Psoas muscle (tissue), 8 donors: ENCODE data around the gene VSIR. TPM values are rescaled to one million over a fixed set of nuclear protein-coding genes. Genes with fewer than 3 reads are reported as not detected.

Source experiments
- ATAC-seq, 4 donors: fragments of 200-7000 bp; cut with Tn5 transposase; one replicate each; pipeline ENCODE4 v1.9.1; 2020; ENCODE audit warnings: moderate library complexity in 3 of 4, mild to moderate bottlenecking in 2 of 4
- DNase-seq, 2 donors: peaks; one replicate each; pipeline ENCODE4 v3.0.0-alpha.2; 2020
- H3K27ac ChIP-seq: fragments of 200-600 bp; one replicate; pipeline ENCODE4 v1.8.0; 2022
- H3K27me3 ChIP-seq, 3 donors: fragments of 200-600 bp in 1 of 3; one replicate each; pipeline versions ENCODE4 v1.6.1 to v1.8.0; 2013 to 2022; ENCODE audit warnings: low read length in 2 of 3, mild to moderate bottlenecking in 2 of 3, moderate library complexity in 1 of 3; ENCODE audit not compliant: insufficient read depth in 3 of 3
- H3K36me3 ChIP-seq, 2 donors: fragments of 200-600 bp in 1 of 2; one replicate each; pipeline versions ENCODE4 v1.6.1 to v1.8.0; 2013 to 2022; ENCODE audit warnings: low read depth in 1 of 2, mild to moderate bottlenecking in 1 of 2, moderate library complexity in 1 of 2; ENCODE audit not compliant: insufficient read depth in 1 of 2
- H3K4me1 ChIP-seq: fragments of 200-600 bp; one replicate; pipeline ENCODE4 v1.8.0; 2022
- H3K4me3 ChIP-seq: fragments of 200-600 bp; one replicate; pipeline ENCODE4 v1.8.0; 2022; ENCODE audit warnings: mild to moderate bottlenecking
- H3K9me3 ChIP-seq: fragments of 200-600 bp; one replicate; pipeline ENCODE4 v1.8.0; 2022
- CTCF ChIP-seq: fragments of 200-600 bp; IDR thresholded peaks from one replicate; pipeline ENCODE4 v1.8.0; 2022; ENCODE audit warnings: antibody characterized with exemption
- WGBS, 3 donors: extraction: QIAGEN DNeasy Blood & Tissue Kit; methylation state at CpG; one replicate each; pipeline versions ENCODE4 v1.1.6 to v1.1.7; 2013; 5-methylcytosine and 5-hydroxymethylcytosine counted together
- intact Hi-C, 2 donors: fragments of 100-400 bp; cut with DNase I; formaldehyde crosslinking; loops; one replicate each; pipeline versions ENCODE4 v1.11.0 to v1.14.2; 2022
- polyA plus RNA-seq, 3 donors: library from polyadenylated mRNA; stranded (reverse); fragments of 200-250 nt; gene quantifications; one replicate each; pipeline ENCODE4 v1.2.3, GENCODE V29; 2013
- total RNA-seq, 4 donors: library from RNA; stranded (reverse); fragmentation: NEBNext Ultra II Directional in 2 of 4; extraction: Animal tissue kit (Norgen Biotek cat#: 25700) in 2 of 4; gene quantifications; one replicate each; pipeline versions ENCODE4 v1.2.1 to v1.2.4, GENCODE V29; 2021 to 2023
- donor health status: healthy with polysubstance abuse.
- donor health status: DM: no; HTN: no; CAD: no; lungs with moderate emphysema.
- donor health status: Bipolar disorder and iron deficiency.
- donor health status: healthy.
- donor health status: DM: yes; HTN: yes; CAD: no.
- donor health status: DM: no; HTN: no; CAD: no.
- donor health status: DM: no; HTN: no; CAD: no.
- donor health status: DM: yes; HTN: yes; CAD: no.

Gene VSIR
- total and polyA plus RNA-seq, 7 donors, result 12.5 to 21.8 (median 18.1) TPM

GRCh38 chr10:71795248-71795647 is 21.9 kb upstream of the VSIR start:
- no peaks in the 10 kb centered on the region for H3K36me3 ChIP-seq
- intact Hi-C loops, result no loop called here
- H3K27ac ChIP-seq, result no peak overlapping the region
- ATAC-seq (no peak), DNase-seq (peak in 1 of 2 donors; percentile 44)
- H3K4me3 ChIP-seq, result no peak overlapping the region
- H3K9me3 ChIP-seq, result no peaks in the 10 kb centered on the region
- WGBS, 3 donors, result 27 to 49% (median 42%) methylated on average over 2 of the region's 2 CpGs
- H3K4me1 ChIP-seq, result no peaks in the 10 kb centered on the region
- no peak for TF ChIP-seq CTCF
- H3K27me3 ChIP-seq, result no peaks in the 10 kb centered on the region

GRCh38 chr10:71790749-71791440 is 17.6 kb upstream of the VSIR start:
- Histone ChIP-seq H3K27ac (no peak overlapping the region), H3K4me1 (no peaks in the 10 kb centered on the region), H3K27me3 (no peaks in the 10 kb centered on the region), H3K4me3 (no peak overlapping the region), H3K36me3 (no peaks in the 10 kb centered on the region), H3K9me3 (no peaks in the 10 kb centered on the region)
- peak in 1 of 2 donors; percentile 39 for DNase-seq
- intact Hi-C loops, result no loop called here
- TF ChIP-seq CTCF, result no peak
- 85 to 89% (median 86%) methylated on average over 17 of the region's 17 CpGs for whole genome bisulfite sequencing, 3 donors
- ATAC-seq, result no peak

- Histone ChIP-seq H3K27ac (no peak overlapping the region), H3K4me1 (no peaks in the 10 kb centered on the region), H3K36me3 (no peaks in the 10 kb centered on the region), H3K4me3 (no peak overlapping the region), H3K9me3 (no peaks in the 10 kb centered on the region), H3K27me3 (no peaks in the 10 kb centered on the region)
- WGBS, 3 donors, result 62 to 80% (median 79%) methylated on average over 8 to 10 of the region's 10 CpGs
- no peak for TF ChIP-seq CTCF
- ATAC-seq (peak in 1 of 4 donors; percentile 34), DNase-seq (peak in 1 of 2 donors; percentile 35)
- intact Hi-C loops, result no loop called here
These were observed 16.6 kb upstream of the VSIR start for GRCh38 chr10:71789871-71790270.

GRCh38 chr10:71788954-71789353 is 15.6 kb upstream of the VSIR start:
- DNase-seq (no peak), ATAC-seq (no peak)
- WGBS, 3 donors, result 83 to 90% (median 89%) methylated on average over 7 to 8 of the region's 8 CpGs

More at GRCh38 chr10:71788954-71789353, 15.6 kb upstream of the VSIR start:
- TF ChIP-seq CTCF, result no peak
- no peaks in the 10 kb centered on the region for H3K27me3 ChIP-seq
- no peak overlapping the region for H3K27ac ChIP-seq
- H3K4me3 ChIP-seq, result no peak overlapping the region
- H3K9me3 ChIP-seq, result no peaks in the 10 kb centered on the region
- H3K4me1 ChIP-seq, result no peaks in the 10 kb centered on the region
- intact Hi-C loops, result no loop called here
- H3K36me3 ChIP-seq, result no peaks in the 10 kb centered on the region
